DOHH2 (cell line): Measurements from ENCODE around the gene PML.

Experiments used
- H3F3A ChIP-seq: fragments of 200-600 bp; sonication (generic), shearing (Covaris generic); 2 replicates; pipeline ENCODE4 v1.6.0; 2016; ENCODE audit warnings: antibody characterized with exemption, mild to moderate bottlenecking; ENCODE audit not compliant: control insufficient read depth, insufficient read depth
- H3K27ac ChIP-seq: fragments of 200-600 bp; sonication (generic); 2 replicates; pipeline ENCODE4 v1.5.1; 2014; ENCODE audit warnings: low read depth, mild to moderate bottlenecking, low read length, moderate library complexity
- H3K27me3 ChIP-seq: fragments of 200-600 bp; sonication (generic); 2 replicates; pipeline ENCODE4 v1.6.1; 2014; ENCODE audit warnings: mild to moderate bottlenecking, low read length, mixed read lengths; ENCODE audit not compliant: control insufficient read depth
- H3K36me3 ChIP-seq: fragments of 200-600 bp; sonication (generic); 2 replicates; pipeline ENCODE4 v1.6.1; 2014; ENCODE audit warnings: mild to moderate bottlenecking, low read length, moderate library complexity, mixed read lengths; ENCODE audit not compliant: control insufficient read depth
- H3K4me1 ChIP-seq: fragments of 200-600 bp; sonication (generic); 2 replicates; pipeline ENCODE4 v1.6.1; 2014; ENCODE audit warnings: mild to moderate bottlenecking, low read length, mixed read lengths; ENCODE audit not compliant: control insufficient read depth
- H3K4me2 ChIP-seq: fragments of 200-600 bp; sonication (generic); 2 replicates; pipeline ENCODE4 v1.6.0; 2014; ENCODE audit warnings: mild to moderate bottlenecking, low read length, moderate library complexity
- H3K4me3 ChIP-seq: fragments of 200-600 bp; sonication (generic); 2 replicates; pipeline ENCODE4 v1.5.1; 2014; ENCODE audit warnings: mild to moderate bottlenecking, low read length, mixed read lengths
- H3K79me2 ChIP-seq: fragments of 200-600 bp; sonication (generic); 2 replicates; pipeline ENCODE4 v1.6.1; 2014; ENCODE audit warnings: mild to moderate bottlenecking, low read length, mixed read lengths; ENCODE audit not compliant: control insufficient read depth
- H3K9me2 ChIP-seq: fragments of 200-600 bp; sonication (generic); replicated peaks from 2 replicates; pipeline ENCODE4 v1.6.1; 2014; ENCODE audit warnings: mild to moderate bottlenecking, low read length, mixed read lengths; ENCODE audit not compliant: control insufficient read depth
- H3K9me3 ChIP-seq: fragments of 200-600 bp; sonication (generic); 2 replicates; pipeline ENCODE4 v1.6.1; 2014; ENCODE audit warnings: antibody characterized with exemption, low read length, mixed read lengths; ENCODE audit not compliant: control insufficient read depth, insufficient read depth
- H4K20me1 ChIP-seq: fragments of 200-600 bp; sonication (generic); 2 replicates; pipeline ENCODE4 v1.6.0; 2014; ENCODE audit warnings: low read depth, mild to moderate bottlenecking, antibody characterized with exemption, low read length, moderate library complexity; ENCODE audit not compliant: control insufficient read depth, insufficient read depth
- CTCF ChIP-seq: fragments of 200-600 bp; sonication (generic); IDR thresholded peaks from one replicate; pipeline ENCODE4 v1.5.1; 2014; ENCODE audit warnings: antibody characterized with exemption, mild to moderate bottlenecking, low read depth, low read length; ENCODE audit not compliant: poor library complexity, severe bottlenecking
- EZH2phosphoT487 ChIP-seq: fragments of 200-600 bp; sonication (generic); IDR thresholded peaks from 2 replicates; pipeline ENCODE4 v1.6.1; 2017; ENCODE audit warnings: borderline replicate concordance, mild to moderate bottlenecking, antibody characterized with exemption, low read length, moderate library complexity, mixed read lengths

PML gene

GRCh38 chr15:74045184-74045583 is 50.7 kb downstream of the PML start:
- H3K27me3 ChIP-seq: peaks cover 7% of the 10 kb centered on the region
- H4K20me1 ChIP-seq: no peaks in the 10 kb centered on the region
- H3K9me3 ChIP-seq: no peaks in the 10 kb centered on the region
- H3K79me2 ChIP-seq: no peaks in the 10 kb centered on the region
- no peaks in the 10 kb centered on the region for H3F3A ChIP-seq
- no peaks in the 10 kb centered on the region for H3K36me3 ChIP-seq
- H3K4me2 ChIP-seq: no peak overlapping the region
- TF ChIP-seq CTCF: no peak
- no peak for TF ChIP-seq EZH2phosphoT487
- H3K27ac ChIP-seq: no peak overlapping the region
- no peaks in the 10 kb centered on the region for H3K9me2 ChIP-seq
- no peak overlapping the region for H3K4me3 ChIP-seq
- H3K4me1 ChIP-seq: no peaks in the 10 kb centered on the region

- Histone ChIP-seq H3K4me3 (no peak overlapping the region), H3K9me3 (no peaks in the 10 kb centered on the region), H3F3A (no peaks in the 10 kb centered on the region), H3K4me1 (no peaks in the 10 kb centered on the region), H3K27ac (no peak overlapping the region), H3K27me3 (peaks cover 7% of the 10 kb centered on the region), H3K36me3 (no peaks in the 10 kb centered on the region), H3K4me2 (no peak overlapping the region), H3K9me2 (no peaks in the 10 kb centered on the region), H4K20me1 (no peaks in the 10 kb centered on the region), H3K79me2 (no peaks in the 10 kb centered on the region)
- TF ChIP-seq CTCF: no peak
- TF ChIP-seq EZH2phosphoT487: no peak
Measured at GRCh38 chr15:74045636-74046274, 51.2 kb downstream of the PML start.

- Histone ChIP-seq H3K9me2 (no peaks in the 10 kb centered on the region), H3K4me2 (no peak overlapping the region), H4K20me1 (no peaks in the 10 kb centered on the region), H3K9me3 (no peaks in the 10 kb centered on the region), H3K36me3 (no peaks in the 10 kb centered on the region), H3K79me2 (no peaks in the 10 kb centered on the region), H3K27me3 (peaks cover 7% of the 10 kb centered on the region), H3K4me1 (no peaks in the 10 kb centered on the region), H3K4me3 (no peak overlapping the region), H3F3A (no peaks in the 10 kb centered on the region), H3K27ac (no peak overlapping the region)
- TF ChIP-seq CTCF: no peak
- no peak for TF ChIP-seq EZH2phosphoT487
Measured at GRCh38 chr15:74046275-74046674, 51.8 kb downstream of the PML start.

- Histone ChIP-seq H3K79me2 (no peaks in the 10 kb centered on the region), H3K9me2 (no peaks in the 10 kb centered on the region), H3K36me3 (no peaks in the 10 kb centered on the region), H3K9me3 (no peaks in the 10 kb centered on the region), H4K20me1 (no peaks in the 10 kb centered on the region), H3F3A (no peaks in the 10 kb centered on the region), H3K27me3 (peaks cover 7% of the 10 kb centered on the region), H3K27ac (no peak overlapping the region), H3K4me1 (no peaks in the 10 kb centered on the region), H3K4me2 (no peak overlapping the region), H3K4me3 (no peak overlapping the region)
- TF ChIP-seq EZH2phosphoT487: no peak
- TF ChIP-seq CTCF: no peak
Measured at GRCh38 chr15:74050127-74050526, 55.6 kb downstream of the PML start.
